Activated CD4-positive, alpha-beta T cell treated with anti-CD3 and anti-CD28 coated beads, Interleukin-2, amount 10 ng/mL, durations not matched to agents 7 days and 5 days (primary cell): ENCODE data around the gene HSPB7. TPM values are rescaled to one million over a fixed set of nuclear protein-coding genes. Genes with fewer than 3 reads are reported as not detected.
"Not testable (repeated sequence)": the region's sequence is repeated elsewhere in the genome, so short reads cannot be mapped to it uniquely, and the experiment has no call there.

ENCODE experiments used
- CTCF ChIA-PET: fragments of 350-600 bp; sonication (Branson Sonifier 250); formaldehyde crosslinking; loops from one replicate; lab custom pipeline; 2021; ENCODE audit warnings: antibody characterized with exemption; lab: Charles Lee
- POLR2A ChIA-PET: fragments of 350-600 bp; sonication (Branson Sonifier 250); formaldehyde crosslinking; loops from one replicate; lab custom pipeline; 2021; ENCODE audit warnings: antibody characterized with exemption; lab: Charles Lee
- DNase-seq: peaks from one replicate; pipeline ENCODE4 v3.0.0-alpha.2; 2020
- H3K27ac Mint-ChIP-seq: one replicate; pipeline ENCODE4 v1.8.0; 2021; ENCODE audit warnings: mild to moderate bottlenecking, moderate library complexity, mixed read lengths
- H3K27me3 Mint-ChIP-seq: one replicate; pipeline ENCODE4 v1.8.0; 2021; ENCODE audit warnings: mixed read lengths
- H3K36me3 Mint-ChIP-seq: one replicate; pipeline ENCODE4 v1.8.0; 2021; ENCODE audit warnings: low read depth, mixed read lengths
- H3K4me1 Mint-ChIP-seq: one replicate; pipeline ENCODE4 v1.8.0; 2021; ENCODE audit warnings: mixed read lengths
- H3K4me3 Mint-ChIP-seq: one replicate; pipeline ENCODE4 v1.8.0; 2021; ENCODE audit warnings: mild to moderate bottlenecking, moderate library complexity, mixed read lengths
- H3K9me3 Mint-ChIP-seq: one replicate; pipeline ENCODE4 v1.8.0; 2021; ENCODE audit warnings: mixed read lengths
- total RNA-seq, 2 experiments: library from RNA; stranded (reverse); gene quantifications; one replicate each; pipeline ENCODE4 v1.2.3, GENCODE V29; 2021

Gene HSPB7
- total RNA-seq, 2 experiments from 2014 or later = not detected

DNA sequence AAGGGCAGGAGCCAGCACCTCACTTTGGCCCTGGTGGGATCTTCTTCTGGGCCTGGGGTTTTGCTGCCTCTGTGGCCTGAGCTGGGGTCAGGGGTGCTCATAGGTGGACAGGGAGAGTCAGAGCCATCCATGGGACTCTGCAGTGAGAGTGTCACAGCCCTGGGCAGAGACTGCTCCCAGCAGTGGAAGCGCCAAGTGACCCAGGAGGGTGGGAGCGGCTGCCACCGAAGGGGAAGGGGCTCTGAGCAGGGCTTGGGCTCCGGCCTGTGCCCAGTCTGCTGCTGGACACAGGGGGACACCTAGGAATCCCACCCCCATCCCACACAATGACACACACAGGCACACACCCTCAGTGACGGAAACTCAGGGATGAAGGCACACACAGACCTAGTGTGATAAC, 26.1 kb upstream of the HSPB7 start:
- Mint-ChIP-seq H3K36me3 (no peaks in the 10 kb centered on the region), H3K4me3 (no peak overlapping the region), H3K4me1 (peaks cover 2% of the 10 kb centered on the region), H3K9me3 (no peaks in the 10 kb centered on the region), H3K27me3 (peaks cover 3% of the 10 kb centered on the region), H3K27ac (no peak overlapping the region)
- ChIA-PET CTCF (interaction anchor here (2.0 kb wide), 1 partner anchor 35 kb away, joined by 5 read pairs; no protein-coding TSS in a partner anchor), POLR2A (no interaction called here)
- no peak for DNase-seq

DNA sequence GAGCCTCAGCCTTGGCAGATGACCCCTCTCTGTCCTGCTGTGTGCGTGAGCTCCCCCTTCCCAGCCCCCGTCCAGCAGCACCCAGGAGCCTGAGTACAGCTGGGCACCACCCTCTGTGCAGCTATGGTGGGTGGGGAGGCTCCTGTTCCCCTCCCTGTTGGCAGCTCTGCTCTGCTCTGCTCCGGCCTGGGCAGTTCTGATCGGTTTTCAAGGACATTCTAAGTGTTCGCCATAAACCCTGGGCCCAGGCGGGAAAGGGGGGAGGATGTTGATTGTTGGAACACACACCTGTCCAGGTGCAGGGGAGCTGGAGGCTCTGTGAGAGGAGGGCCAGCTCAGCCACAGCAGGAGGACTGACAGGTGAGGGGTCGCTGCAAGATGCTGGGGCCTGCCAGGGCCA, 25.7 kb upstream of the HSPB7 start, which contains the start of gene CLCNKB:
Gene CLCNKB (plus strand): TSS at position 262 of the 400 bp plus-strand sequence. CDS start 711 bp downstream, outside the sequence.
- H3K36me3 Mint-ChIP-seq = no peaks in the 10 kb centered on the region
- CTCF ChIA-PET = interaction anchor here (1.6 kb wide), 1 partner anchor 12 kb away, joined by 3 read pairs; no protein-coding TSS in a partner anchor
- no peak for DNase-seq
- H3K4me1 Mint-ChIP-seq = peaks cover 2% of the 10 kb centered on the region
- POLR2A ChIA-PET = no interaction called here
- H3K4me3 Mint-ChIP-seq = no peak within 1 kb of the TSS
- no peaks in the 10 kb centered on the region for H3K9me3 Mint-ChIP-seq
- H3K27me3 Mint-ChIP-seq = peaks cover 3% of the 10 kb centered on the region
- H3K27ac Mint-ChIP-seq = no peak within 1 kb of the TSS

DNA sequence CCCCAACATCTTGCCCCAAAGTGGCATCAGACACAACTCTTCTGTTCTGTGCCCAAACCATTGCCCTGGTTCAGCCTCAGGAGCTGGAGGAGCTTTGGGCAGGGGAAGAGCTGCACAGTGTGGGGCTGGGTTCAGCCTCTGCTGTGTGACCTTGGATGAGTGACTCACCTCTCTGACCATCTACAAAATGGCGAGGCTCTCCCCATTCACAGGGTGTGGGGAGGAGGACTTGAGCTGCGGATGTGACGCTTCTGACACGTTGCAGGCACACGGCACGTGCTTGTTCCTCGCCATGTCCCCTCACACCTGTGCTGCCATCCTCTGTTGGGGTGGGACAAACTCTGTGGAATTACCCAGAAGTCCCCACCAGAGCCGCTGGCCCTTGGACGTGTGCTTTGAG, 24.8 kb upstream of the HSPB7 start:
- CTCF ChIA-PET = interaction anchor here (1.6 kb wide), 1 partner anchor 13 kb away, joined by 3 read pairs; no protein-coding TSS in a partner anchor
- H3K27ac Mint-ChIP-seq, H3K9me3 Mint-ChIP-seq, H3K4me1 Mint-ChIP-seq, POLR2A ChIA-PET, H3K27me3 Mint-ChIP-seq, H3K36me3 Mint-ChIP-seq, H3K4me3 Mint-ChIP-seq, DNase-seq: not testable (repeated sequence)

DNA sequence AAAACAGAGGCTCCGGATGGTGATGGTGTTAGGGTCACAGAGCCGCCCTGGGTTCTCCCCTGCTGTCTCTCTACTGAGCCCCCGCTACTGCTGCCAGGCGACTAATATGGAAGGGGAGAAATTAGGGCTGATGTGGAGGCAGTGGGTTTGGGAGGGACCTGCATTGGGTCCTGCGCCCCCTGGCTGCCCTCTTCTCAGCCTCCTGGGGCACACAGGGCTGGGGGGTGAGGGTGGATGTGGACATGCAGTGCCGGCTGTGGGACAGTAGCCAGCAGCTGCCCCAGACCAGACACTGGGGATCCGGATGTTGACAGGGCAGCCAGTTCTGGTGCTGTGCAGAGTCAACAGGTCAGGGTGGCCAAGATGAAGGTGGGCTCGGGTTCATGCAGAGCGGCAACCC, 24.3 kb upstream of the HSPB7 start:
- no peak for DNase-seq
- no peaks in the 10 kb centered on the region for H3K36me3 Mint-ChIP-seq
- ChIA-PET POLR2A (no interaction called here), CTCF (interaction anchor here (1.6 kb wide), 1 partner anchor 13 kb away, joined by 3 read pairs; no protein-coding TSS in a partner anchor)
- no peak overlapping the region for H3K4me3 Mint-ChIP-seq
- H3K27ac Mint-ChIP-seq = no peak overlapping the region
- no peaks in the 10 kb centered on the region for H3K9me3 Mint-ChIP-seq
- H3K4me1 Mint-ChIP-seq = no peaks in the 10 kb centered on the region
- no peaks in the 10 kb centered on the region for H3K27me3 Mint-ChIP-seq

DNA sequence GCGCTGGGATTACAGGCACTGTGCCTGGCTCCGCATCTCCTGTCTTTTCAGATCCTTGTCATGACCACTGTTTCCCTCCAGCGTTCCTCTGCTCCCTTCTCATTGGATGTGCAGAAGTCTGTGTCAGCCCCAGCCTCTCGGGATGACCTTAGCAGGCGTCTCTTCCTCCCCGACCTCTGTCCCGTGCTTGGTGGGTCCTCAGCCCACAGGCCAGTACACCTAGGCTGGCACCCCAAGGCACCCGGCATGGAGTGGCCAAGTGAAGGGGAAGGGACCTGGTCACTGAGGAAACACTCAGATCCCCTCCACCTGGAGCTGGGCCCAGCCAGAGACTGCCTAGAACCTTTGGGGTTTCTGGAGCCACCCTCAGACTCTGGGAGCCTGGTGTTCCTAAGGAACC, 23.4 kb upstream of the HSPB7 start:
- H3K27ac Mint-ChIP-seq = no peak overlapping the region
- H3K4me1 Mint-ChIP-seq = no peaks in the 10 kb centered on the region
- H3K36me3 Mint-ChIP-seq = no peaks in the 10 kb centered on the region
- no peaks in the 10 kb centered on the region for H3K27me3 Mint-ChIP-seq
- no peak for DNase-seq
- no peak overlapping the region for H3K4me3 Mint-ChIP-seq
- no peaks in the 10 kb centered on the region for H3K9me3 Mint-ChIP-seq
- ChIA-PET POLR2A (no interaction called here), CTCF (interaction anchor here (0.6 kb wide), 1 partner anchor 782 kb away, joined by 3 read pairs; no protein-coding TSS in a partner anchor)

DNA sequence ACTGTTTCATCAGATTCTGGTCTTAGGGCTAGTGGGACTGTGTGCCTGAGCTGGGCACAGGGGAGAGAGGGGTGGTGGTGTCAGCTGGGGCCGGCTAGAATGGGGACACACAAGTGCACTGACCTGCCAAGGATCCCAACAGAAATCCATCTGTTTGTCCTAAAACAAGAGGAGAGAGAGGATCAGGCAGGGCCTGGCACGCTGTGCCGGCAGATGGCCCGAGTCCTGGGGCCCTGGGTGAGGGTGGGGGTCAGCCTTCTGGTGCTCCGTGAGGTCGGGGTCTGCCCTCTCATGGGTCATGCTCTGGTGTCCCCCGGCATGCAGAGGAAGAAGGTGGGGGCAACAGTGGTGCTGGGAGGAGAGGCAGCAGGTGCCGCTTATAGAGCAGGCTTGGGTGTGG, 22.0 kb upstream of the HSPB7 start:
- not testable (repeated sequence) for H3K27ac Mint-ChIP-seq, H3K9me3 Mint-ChIP-seq

DNA sequence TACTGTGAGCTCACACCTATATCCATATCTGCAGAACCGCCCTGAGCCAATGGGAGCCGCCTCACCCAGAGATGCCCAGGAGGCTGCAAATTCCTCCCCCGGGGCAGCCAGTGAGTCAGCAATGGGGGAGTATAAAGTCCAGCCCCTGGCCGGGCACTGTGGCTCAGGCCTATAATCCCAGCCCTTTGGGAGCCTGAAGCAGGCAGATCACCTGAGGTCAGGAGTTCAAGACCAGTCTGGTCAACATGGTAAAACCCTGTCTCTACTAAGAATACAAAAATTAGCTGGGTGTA, 20.7 kb upstream of the HSPB7 start:
- Mint-ChIP-seq H3K9me3 (no peaks in the 10 kb centered on the region), H3K4me3 (no peak overlapping the region), H3K4me1 (no peaks in the 10 kb centered on the region), H3K27me3 (no peaks in the 10 kb centered on the region), H3K27ac (no peak overlapping the region), H3K36me3 (no peaks in the 10 kb centered on the region)
- DNase-seq = no peak
- POLR2A ChIA-PET = no interaction called here
- CTCF ChIA-PET = interaction anchor here (0.7 kb wide), 1 partner anchor 44 kb away, joined by 4 read pairs; no protein-coding TSS in a partner anchor

More for the DNA sequence above, 22.0 kb upstream of the HSPB7 start:
- H3K4me1 Mint-ChIP-seq, H3K4me3 Mint-ChIP-seq, POLR2A ChIA-PET, H3K27me3 Mint-ChIP-seq, DNase-seq, H3K36me3 Mint-ChIP-seq, CTCF ChIA-PET: not testable (repeated sequence)

DNA sequence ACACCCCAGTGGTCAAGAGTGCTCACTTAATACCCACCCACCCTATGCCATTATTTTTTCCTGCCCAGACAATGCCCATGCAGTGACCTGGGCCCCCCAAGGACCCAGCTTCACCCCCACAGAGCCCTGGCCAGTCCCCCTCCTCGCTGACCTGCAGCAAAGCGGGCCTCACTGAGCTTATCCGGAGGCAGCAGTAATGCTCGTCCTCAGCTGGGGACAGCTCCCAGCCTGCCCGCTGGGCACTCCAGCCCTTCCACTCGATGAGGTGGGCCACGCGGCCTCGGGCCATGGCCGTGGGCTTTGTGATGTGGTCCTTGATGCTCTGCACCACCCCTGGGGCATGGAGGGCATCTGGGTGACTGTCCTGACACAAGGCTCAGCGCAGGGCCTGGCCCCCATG, 18.6 kb upstream of the HSPB7 start:
- H3K36me3 Mint-ChIP-seq, H3K27ac Mint-ChIP-seq, H3K4me3 Mint-ChIP-seq, DNase-seq, CTCF ChIA-PET, H3K9me3 Mint-ChIP-seq, POLR2A ChIA-PET, H3K4me1 Mint-ChIP-seq, H3K27me3 Mint-ChIP-seq: not testable (repeated sequence)

DNA sequence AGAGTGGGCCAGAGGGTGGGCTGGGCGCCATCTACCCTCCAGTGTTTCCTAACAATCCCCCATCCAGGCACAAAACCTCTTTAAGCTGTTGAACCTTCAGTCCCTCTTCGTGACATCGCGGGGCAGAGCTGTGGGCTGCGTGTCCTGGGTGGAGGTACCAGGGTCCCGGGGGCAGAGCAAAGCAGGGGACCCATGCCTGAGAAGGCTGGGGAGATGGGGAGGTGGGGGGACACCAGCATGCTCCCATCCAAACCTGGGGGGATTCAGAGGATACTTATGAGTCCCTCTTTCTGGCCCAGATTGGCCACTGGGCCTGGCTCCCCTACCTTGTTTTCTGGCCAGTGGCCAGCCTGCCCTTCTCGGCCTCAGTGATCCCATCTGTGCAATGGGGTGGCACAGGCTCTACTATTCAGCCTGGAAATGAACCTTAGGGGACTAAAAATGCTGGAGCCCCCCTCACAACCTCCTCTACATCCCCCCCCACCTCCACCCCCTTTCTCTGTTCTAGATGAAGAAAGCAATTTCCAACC, 15.3 kb upstream of the HSPB7 start:
- H3K4me3 Mint-ChIP-seq, H3K4me1 Mint-ChIP-seq, H3K27ac Mint-ChIP-seq, H3K36me3 Mint-ChIP-seq, H3K9me3 Mint-ChIP-seq, DNase-seq, H3K27me3 Mint-ChIP-seq, POLR2A ChIA-PET: not testable (repeated sequence)
- CTCF ChIA-PET = interaction anchor here (0.6 to 2.7 kb wide), 4 partner anchors 14 to 215 kb away, joined by 3 to 10 read pairs (median 5); no protein-coding TSS in a partner anchor

DNA sequence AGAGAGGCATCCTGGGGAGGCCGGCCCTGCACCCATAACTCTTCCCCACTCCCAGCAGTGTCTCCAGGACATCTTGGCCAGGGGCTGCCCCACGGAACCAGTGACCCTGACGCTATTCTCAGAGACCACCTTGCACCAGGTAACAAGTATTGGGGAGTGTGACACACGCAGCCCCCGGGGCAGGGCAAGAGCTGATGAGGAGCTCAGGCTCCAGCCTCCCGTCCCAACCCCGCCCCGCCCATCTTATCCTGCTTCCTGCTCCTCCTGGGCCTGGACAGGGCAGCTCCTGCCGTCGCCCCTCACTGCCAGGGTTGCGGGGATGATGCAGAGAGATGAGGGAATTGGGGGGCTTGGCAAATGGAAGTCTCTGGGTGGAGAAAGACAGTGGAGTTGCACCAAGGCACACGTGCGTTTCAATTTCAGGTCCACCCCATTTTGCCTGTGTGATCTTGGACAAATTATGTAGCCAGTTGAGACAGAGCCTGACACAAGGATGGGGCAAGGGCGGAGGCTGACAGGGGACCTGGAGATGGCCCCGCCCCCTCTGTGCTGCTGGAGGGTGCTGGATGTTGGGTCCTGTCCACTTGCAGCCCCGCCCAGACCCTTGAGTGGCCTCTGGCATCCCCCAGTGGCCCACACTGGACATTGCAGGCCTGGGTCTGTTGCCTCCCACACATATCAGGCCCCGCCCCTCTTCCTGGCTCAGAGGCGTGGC, 14.7 kb upstream of the HSPB7 start:
- peaks cover 7% of the 10 kb centered on the region for H3K27me3 Mint-ChIP-seq
- H3K27ac Mint-ChIP-seq = no peak overlapping the region
- H3K36me3 Mint-ChIP-seq = no peaks in the 10 kb centered on the region
- ChIA-PET POLR2A (no interaction called here), CTCF (interaction anchor here (0.6 to 2.7 kb wide), 3 partner anchors 13 to 242 kb away, joined by 3 to 10 read pairs (median 6); no protein-coding TSS in a partner anchor)
- H3K9me3 Mint-ChIP-seq = no peaks in the 10 kb centered on the region
- H3K4me3 Mint-ChIP-seq = no peak overlapping the region
- DNase-seq = peak; percentile 48
- H3K4me1 Mint-ChIP-seq = peaks cover 2% of the 10 kb centered on the region

DNA sequence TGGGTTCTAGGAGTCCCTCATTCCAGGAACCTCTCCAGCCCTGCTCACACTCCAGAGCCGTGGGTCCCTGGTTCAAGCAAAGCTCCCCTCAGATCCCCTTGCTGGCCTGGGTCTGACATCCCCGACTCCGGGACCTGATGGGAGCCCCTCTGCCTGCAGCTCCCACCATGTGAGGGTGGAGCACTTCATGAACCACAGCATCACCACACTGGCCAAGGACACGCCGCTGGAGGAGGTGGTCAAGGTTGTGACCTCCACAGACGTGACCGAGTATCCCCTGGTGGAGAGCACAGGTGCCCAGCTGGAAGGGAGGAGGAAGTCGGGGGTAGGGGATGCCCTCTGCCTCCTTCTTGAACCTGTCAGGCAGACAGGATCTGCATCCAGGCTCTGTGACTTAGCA, 13.7 kb upstream of the HSPB7 start:
- Mint-ChIP-seq H3K4me3 (no peak overlapping the region), H3K36me3 (no peaks in the 10 kb centered on the region), H3K27me3 (peaks cover 7% of the 10 kb centered on the region), H3K9me3 (no peaks in the 10 kb centered on the region), H3K4me1 (peaks cover 2% of the 10 kb centered on the region), H3K27ac (no peak overlapping the region)
- DNase-seq = no peak
- CTCF ChIA-PET = interaction anchor here (1.5 to 2.7 kb wide), 2 partner anchors 12 to 241 kb away, joined by 3 to 10 read pairs; no protein-coding TSS in a partner anchor
- POLR2A ChIA-PET = no interaction called here

DNA sequence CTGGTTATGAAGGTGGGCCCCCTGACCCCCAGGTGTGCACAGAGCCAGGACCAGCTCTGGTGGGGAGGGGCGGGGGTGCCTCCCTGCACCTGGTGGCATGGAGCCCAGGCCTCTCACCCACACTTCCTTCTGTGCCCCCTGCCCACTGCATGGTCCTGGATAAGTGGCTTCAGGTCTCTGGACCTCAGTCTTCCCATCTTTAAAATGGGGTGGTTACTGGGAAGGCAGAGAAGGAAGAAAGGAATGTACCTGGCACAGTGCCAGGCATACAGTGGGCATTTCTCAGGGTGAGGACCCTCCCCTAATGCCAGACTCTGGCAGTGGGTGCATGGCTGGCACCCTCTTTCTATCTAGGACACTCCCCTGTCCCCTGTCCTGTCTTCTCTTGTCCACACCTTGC, 11.4 kb upstream of the HSPB7 start:
- peaks cover 2% of the 10 kb centered on the region for H3K4me1 Mint-ChIP-seq

DNA sequence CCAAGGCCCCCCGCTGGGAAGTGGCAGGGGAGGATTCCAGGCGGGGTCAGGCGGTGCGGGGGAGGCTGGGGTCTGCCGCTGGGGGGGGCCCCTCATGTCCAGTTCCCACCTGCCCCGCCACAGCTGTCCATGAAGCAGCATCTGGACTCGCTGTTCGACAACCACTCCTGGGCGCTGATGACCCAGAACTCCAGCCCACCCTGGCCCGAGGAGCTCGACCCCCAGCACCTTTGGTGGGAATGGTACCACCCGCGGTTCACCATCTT, 11.1 kb upstream of the HSPB7 start:
- H3K9me3 Mint-ChIP-seq, H3K36me3 Mint-ChIP-seq, H3K27me3 Mint-ChIP-seq, H3K27ac Mint-ChIP-seq, H3K4me3 Mint-ChIP-seq, H3K4me1 Mint-ChIP-seq, POLR2A ChIA-PET, DNase-seq: not testable (repeated sequence)
- CTCF ChIA-PET = interaction anchor here (1.1 to 2.1 kb wide), 2 partner anchors 9 to 11 kb away, joined by 5 read pairs; partner anchors contain the start of gene HSPB7

More for the DNA sequence above, 11.4 kb upstream of the HSPB7 start:
- Mint-ChIP-seq H3K27me3 (peaks cover 7% of the 10 kb centered on the region), H3K36me3 (no peaks in the 10 kb centered on the region), H3K4me3 (no peak overlapping the region), H3K27ac (no peak overlapping the region), H3K9me3 (no peaks in the 10 kb centered on the region)
- no peak for DNase-seq
- ChIA-PET CTCF (interaction anchor here (1.1 to 2.1 kb wide), 2 partner anchors 9 to 11 kb away, joined by 5 read pairs; partner anchors contain the start of gene HSPB7), POLR2A (no interaction called here)
